Measurements from ENCODE around the gene CSTB. TPM values are rescaled to one million over a fixed set of nuclear protein-coding genes. Genes with fewer than 3 reads are reported as not detected.
A peak's percentile ranks its signal among the peaks of the same experiment; 100 is the strongest.

CSTB gene
- total RNA-seq, 1 experiment from 2014 or later = 40.7 TPM

DNA sequence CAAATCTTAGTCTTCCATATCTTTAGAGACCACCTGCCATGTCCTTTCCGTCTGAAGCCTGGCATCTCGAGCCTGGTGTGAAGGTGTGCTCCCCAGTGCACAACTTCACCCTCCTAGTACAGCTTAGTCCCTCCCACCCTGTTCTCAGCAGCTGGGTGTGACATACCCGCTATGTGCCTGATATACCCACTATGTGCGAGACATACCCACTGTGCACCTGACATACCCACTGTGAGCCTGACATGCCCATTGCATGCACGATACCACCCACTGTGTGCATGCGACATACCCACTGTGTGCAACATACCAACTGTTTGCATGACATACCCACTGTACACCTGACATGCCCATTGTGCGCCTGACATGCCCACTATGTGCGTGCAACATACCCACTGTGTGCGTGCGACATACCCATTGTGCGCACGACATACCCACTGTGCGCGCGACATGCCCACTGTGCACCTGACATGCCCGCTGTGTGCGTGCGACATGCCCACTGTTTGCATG is 10.2 kb upstream of the CSTB start:
- H3K27ac Mint-ChIP-seq = peak overlapping the region in 1 of 3 experiments; percentile 56; a peak in 1 of 7 replicates
- Histone ChIP-seq H2BK12ac (ENCODE audit: insufficient read length, low read depth, low read length) (no peak overlapping the region), H3K23me2 (ENCODE audit: insufficient read length, low read depth, low read length, poor library complexity, severe bottlenecking) (peaks cover 9% of the 10 kb centered on the region), H3K4me2 (ENCODE audit: insufficient read depth, insufficient read length, low read length) (no peak overlapping the region), H3K18ac (ENCODE audit: insufficient read length, low read depth, low read length) (no peak overlapping the region), H4K20me1 (ENCODE audit: control insufficient read depth, insufficient read depth, insufficient read length) (no peaks in the 10 kb centered on the region), H3K14ac (ENCODE audit: insufficient read depth, low read length) (no peak overlapping the region), H3K23ac (ENCODE audit: insufficient read length, low read depth, low read length) (no peak overlapping the region), H3K27ac (ENCODE audit: insufficient read length, low read depth, low read length) (no peak overlapping the region), H2BK5ac (ENCODE audit: insufficient read length, low read length) (no peak overlapping the region), H2BK20ac (ENCODE audit: low read depth, low read length, poor library complexity, severe bottlenecking) (no peak overlapping the region), H2BK120ac (ENCODE audit: low read depth, low read length, poor library complexity, severe bottlenecking) (no peak overlapping the region), H3K79me1 (ENCODE audit: insufficient read depth, low read depth, low read length, poor library complexity, severe bottlenecking) (peaks cover 4% of the 10 kb centered on the region), H4K5ac (ENCODE audit: insufficient read length, low read depth, low read length) (peak overlapping the region; percentile 1), H3K4ac (ENCODE audit: low read depth, low read length) (no peak overlapping the region), H4K91ac (ENCODE audit: insufficient read length, low read depth, low read length) (no peak overlapping the region), H2AFZ (ENCODE audit: low read length) (no peak overlapping the region), H4K8ac (replicated peaks; ENCODE audit: insufficient read length, low read depth, low read length) (peak overlapping the region; percentile 10), H3K27me3 (ENCODE audit: insufficient read depth, low read length) (no peaks in the 10 kb centered on the region), H3K9me3 (ENCODE audit: control insufficient read depth, low read depth, low read length) (no peaks in the 10 kb centered on the region), H3K4me1 (ENCODE audit: insufficient read depth, low read length) (no peaks in the 10 kb centered on the region), H2AK5ac (ENCODE audit: insufficient read length, low read length) (no peak overlapping the region), H3K79me2 (ENCODE audit: insufficient read depth, low read length) (peaks cover 14% of the 10 kb centered on the region; the same call in 1 of the 2 replicates), H3T11ph (ENCODE audit: low read length) (no peak overlapping the region), H3K9ac (ENCODE audit: extremely low read depth, insufficient read length, low read length) (no peak overlapping the region), H2BK15ac (ENCODE audit: low read depth, low read length) (no peak overlapping the region), H3K56ac (ENCODE audit: insufficient read length, low read depth, low read length) (peak overlapping the region; percentile 9)
- peaks cover 3% of the 10 kb centered on the region in 2 experiments; a peak in 3 of 5 replicates for H3K9me3 Mint-ChIP-seq
- H3K36me3 Mint-ChIP-seq (ENCODE audit: insufficient read depth in 1 of 3, low read depth in 3 of 3) = peaks cover 8 to 14% (median 10%) of the 10 kb centered on the region in 3 experiments
- TF ChIP-seq, protein P1, sequence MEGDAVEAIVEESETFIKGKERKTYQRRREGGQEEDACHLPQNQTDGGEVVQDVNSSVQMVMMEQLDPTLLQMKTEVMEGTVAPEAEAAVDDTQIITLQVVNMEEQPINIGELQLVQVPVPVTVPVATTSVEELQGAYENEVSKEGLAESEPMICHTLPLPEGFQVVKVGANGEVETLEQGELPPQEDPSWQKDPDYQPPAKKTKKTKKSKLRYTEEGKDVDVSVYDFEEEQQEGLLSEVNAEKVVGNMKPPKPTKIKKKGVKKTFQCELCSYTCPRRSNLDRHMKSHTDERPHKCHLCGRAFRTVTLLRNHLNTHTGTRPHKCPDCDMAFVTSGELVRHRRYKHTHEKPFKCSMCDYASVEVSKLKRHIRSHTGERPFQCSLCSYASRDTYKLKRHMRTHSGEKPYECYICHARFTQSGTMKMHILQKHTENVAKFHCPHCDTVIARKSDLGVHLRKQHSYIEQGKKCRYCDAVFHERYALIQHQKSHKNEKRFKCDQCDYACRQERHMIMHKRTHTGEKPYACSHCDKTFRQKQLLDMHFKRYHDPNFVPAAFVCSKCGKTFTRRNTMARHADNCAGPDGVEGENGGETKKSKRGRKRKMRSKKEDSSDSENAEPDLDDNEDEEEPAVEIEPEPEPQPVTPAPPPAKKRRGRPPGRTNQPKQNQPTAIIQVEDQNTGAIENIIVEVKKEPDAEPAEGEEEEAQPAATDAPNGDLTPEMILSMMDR (conservative IDR thresholded peaks at IDR 0.05) = no peak
- DNase-seq = no peak
- no peak overlapping the region for H3K4me3 Mint-ChIP-seq
- H3K27me3 Mint-ChIP-seq (ENCODE audit: low read depth) = peaks cover 2% of the 10 kb centered on the region
- peaks cover 3 to 11% of the 10 kb centered on the region in 2 experiments for H3K4me1 Mint-ChIP-seq
- no CpG with 5 or more reads among the region's 18 CpGs for WGBS (ENCODE audit: extremely low coverage, insufficient read length, low lambda C conversion rate)
